Activated T-helper 1 cell treated with anti-CD3 and anti-CD28 coated beads, Interleukin-12 subunit alpha, Interleukin-12 subunit beta, Interleukin-2, Interleukin-4 antibody, amounts not matched to agents 30 ng/mL and 10 ng/mL and 1 ng/mL, durations not matched to agents 14 hours and 24 hours and 36 hours (primary cell): ENCODE measurements around the gene SVOPL. TPM values are rescaled to one million over a fixed set of nuclear protein-coding genes. Genes with fewer than 3 reads are reported as not detected.

Source experiments
- DNase-seq: peaks from one replicate; pipeline ENCODE4 v3.0.0; 2021; ENCODE audit warnings: low spot score
- H3K27ac Mint-ChIP-seq: one replicate; pipeline ENCODE4 v1.8.0; 2021; ENCODE audit warnings: mild to moderate bottlenecking, mixed read lengths
- H3K27me3 Mint-ChIP-seq: one replicate; pipeline ENCODE4 v1.8.0; 2022; ENCODE audit warnings: mild to moderate bottlenecking, moderate library complexity, mixed read lengths; ENCODE audit not compliant: insufficient read depth
- H3K36me3 Mint-ChIP-seq: one replicate; pipeline ENCODE4 v1.8.0; 2021; ENCODE audit warnings: low read depth, mixed read lengths
- H3K4me1 Mint-ChIP-seq: one replicate; pipeline ENCODE4 v1.8.0; 2021; ENCODE audit warnings: low read depth, mixed read lengths
- H3K4me3 Mint-ChIP-seq: one replicate; pipeline ENCODE4 v1.8.0; 2021; ENCODE audit warnings: mild to moderate bottlenecking, moderate library complexity, mixed read lengths
- H3K9me3 Mint-ChIP-seq: one replicate; pipeline ENCODE4 v1.8.0; 2021; ENCODE audit warnings: mixed read lengths
- intact Hi-C: fragments of 100-400 bp; cut with micrococcal nuclease; formaldehyde crosslinking; loops from one replicate; pipeline ENCODE4 v1.15.1; 2024
- total RNA-seq: library from RNA; stranded (reverse); gene quantifications from 2 replicates; pipeline ENCODE4 v1.2.3, GENCODE V29; 2022

The SVOPL gene
- total RNA-seq, 1 donor from 2014 or later = not detected

GRCh38 chr7:138632384-138632783, 68.8 kb downstream of the SVOPL start:
- Mint-ChIP-seq H3K27ac (no peak overlapping the region), H3K4me3 (no peak overlapping the region), H3K4me1 (peaks cover 9% of the 10 kb centered on the region), H3K27me3 (peaks cover 9% of the 10 kb centered on the region), H3K36me3 (no peaks in the 10 kb centered on the region), H3K9me3 (no peaks in the 10 kb centered on the region)
- intact Hi-C loops = no loop called here
- DNase-seq = no peak

GRCh38 chr7:138630059-138630610, 71.0 kb downstream of the SVOPL start:
- H3K4me3 Mint-ChIP-seq = no peak overlapping the region
- H3K27ac Mint-ChIP-seq = no peak overlapping the region
- intact Hi-C loops = no loop called here
- peaks cover 27% of the 10 kb centered on the region for H3K4me1 Mint-ChIP-seq
- H3K36me3 Mint-ChIP-seq = no peaks in the 10 kb centered on the region
- H3K9me3 Mint-ChIP-seq = no peaks in the 10 kb centered on the region
- no peak for DNase-seq
- peaks cover 12% of the 10 kb centered on the region for H3K27me3 Mint-ChIP-seq

DNA sequence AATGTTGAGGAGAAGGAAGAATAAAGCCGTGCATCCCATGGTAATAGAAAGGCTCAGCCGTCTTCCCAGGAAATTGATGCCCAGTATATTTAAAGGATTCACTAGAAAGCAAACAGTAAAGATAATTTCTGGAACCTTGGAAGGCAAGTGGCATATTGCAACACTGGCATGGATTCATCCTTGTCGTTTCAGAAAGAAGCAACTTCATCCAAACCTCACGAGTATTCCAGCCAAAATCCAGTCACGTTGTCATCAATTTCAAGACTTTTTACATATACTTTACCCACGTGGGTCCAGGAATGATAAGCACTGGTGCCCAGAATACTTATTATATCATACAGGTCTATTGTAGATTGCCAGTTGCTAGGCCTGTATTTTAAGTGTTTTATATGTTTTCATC, 73.8 kb downstream of the SVOPL start:
- H3K36me3 Mint-ChIP-seq = no peaks in the 10 kb centered on the region
- H3K9me3 Mint-ChIP-seq = no peaks in the 10 kb centered on the region
- intact Hi-C loops = loop anchor here (5.0 kb wide), 1 partner anchor 240 kb away; no protein-coding TSS in a partner anchor
- no peak overlapping the region for H3K27ac Mint-ChIP-seq
- no peak overlapping the region for H3K4me3 Mint-ChIP-seq
- peaks cover 32% of the 10 kb centered on the region for H3K4me1 Mint-ChIP-seq
- DNase-seq = no peak
- peaks cover 12% of the 10 kb centered on the region for H3K27me3 Mint-ChIP-seq

GRCh38 chr7:138626846-138627245, 74.3 kb downstream of the SVOPL start:
- Mint-ChIP-seq H3K4me1 (peaks cover 32% of the 10 kb centered on the region), H3K9me3 (no peaks in the 10 kb centered on the region), H3K27ac (no peak overlapping the region), H3K4me3 (no peak overlapping the region), H3K36me3 (no peaks in the 10 kb centered on the region), H3K27me3 (peaks cover 10% of the 10 kb centered on the region)
- no peak for DNase-seq
- intact Hi-C loops = loop anchor here (5.0 kb wide), 1 partner anchor 240 kb away; no protein-coding TSS in a partner anchor

GRCh38 chr7:138625849-138626230, 75.3 kb downstream of the SVOPL start:
- DNase-seq = no peak

DNA sequence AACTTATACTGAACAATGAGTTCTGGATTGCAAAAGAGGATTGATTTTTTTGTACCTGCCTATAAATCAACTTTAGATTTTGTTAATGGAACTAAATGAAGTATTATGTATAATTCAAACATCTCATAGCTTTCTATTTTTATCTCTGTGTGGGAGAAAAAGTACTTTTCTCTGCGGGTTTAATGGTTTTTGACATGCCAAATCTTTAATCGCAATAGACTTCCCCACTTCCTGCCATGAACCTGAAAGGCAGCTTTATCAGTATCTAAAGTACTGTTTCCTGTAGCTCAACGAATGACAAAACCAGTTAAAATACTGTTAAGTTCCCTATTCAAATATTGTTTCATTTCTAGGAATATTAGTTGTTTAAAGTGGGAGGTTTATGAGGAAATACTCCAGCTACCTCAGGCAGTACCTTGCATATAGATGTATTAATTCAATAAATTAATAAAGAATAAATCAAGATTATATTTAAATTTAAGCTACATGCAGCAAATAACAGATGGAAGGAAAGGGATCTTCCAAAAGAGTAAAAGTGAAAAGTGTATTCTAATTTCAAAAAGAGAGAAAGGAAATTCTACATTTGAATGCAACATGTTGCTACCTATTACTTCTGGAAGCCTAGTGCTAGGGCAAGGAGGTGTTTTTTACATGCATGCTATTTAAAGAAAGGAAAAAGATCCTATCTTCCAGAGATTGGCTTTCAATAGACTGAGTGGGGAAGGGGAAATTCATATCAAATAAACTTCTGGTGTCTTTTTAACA, 75.9 kb downstream of the SVOPL start:
- Mint-ChIP-seq H3K27me3 (peaks cover 7% of the 10 kb centered on the region), H3K36me3 (no peaks in the 10 kb centered on the region), H3K9me3 (no peaks in the 10 kb centered on the region), H3K4me1 (peaks cover 32% of the 10 kb centered on the region), H3K27ac (no peak overlapping the region), H3K4me3 (no peak overlapping the region)
- DNase-seq = no peak
- intact Hi-C loops = loop anchor here (1.0 to 5.0 kb wide), 3 partner anchors 42 to 242 kb away; partner anchors contain the start of gene TRIM24

More at GRCh38 chr7:138625849-138626230, 75.3 kb downstream of the SVOPL start:
- intact Hi-C loops = loop anchor here (1.0 to 5.0 kb wide), 3 partner anchors 41 to 241 kb away; partner anchors contain the start of gene TRIM24
- Mint-ChIP-seq H3K4me1 (peaks cover 32% of the 10 kb centered on the region), H3K4me3 (no peak overlapping the region), H3K9me3 (no peaks in the 10 kb centered on the region), H3K36me3 (no peaks in the 10 kb centered on the region), H3K27ac (no peak overlapping the region), H3K27me3 (peaks cover 7% of the 10 kb centered on the region)

GRCh38 chr7:138622841-138623240, 78.3 kb downstream of the SVOPL start:
- Mint-ChIP-seq H3K36me3 (no peaks in the 10 kb centered on the region), H3K27ac (no peak overlapping the region), H3K4me1 (peaks cover 23% of the 10 kb centered on the region), H3K4me3 (no peak overlapping the region), H3K9me3 (no peaks in the 10 kb centered on the region), H3K27me3 (peaks cover 4% of the 10 kb centered on the region)
- DNase-seq = no peak
- intact Hi-C loops = no loop called here

GRCh38 chr7:138618933-138619332, 82.2 kb downstream of the SVOPL start:
- Mint-ChIP-seq H3K27me3 (no peaks in the 10 kb centered on the region), H3K36me3 (no peaks in the 10 kb centered on the region), H3K4me3 (no peak overlapping the region), H3K4me1 (no peaks in the 10 kb centered on the region), H3K9me3 (no peaks in the 10 kb centered on the region), H3K27ac (no peak overlapping the region)
- intact Hi-C loops = no loop called here
- no peak for DNase-seq

GRCh38 chr7:138618506-138618905, 82.7 kb downstream of the SVOPL start:
- Mint-ChIP-seq H3K27ac (no peak overlapping the region), H3K36me3 (no peaks in the 10 kb centered on the region), H3K27me3 (no peaks in the 10 kb centered on the region), H3K9me3 (no peaks in the 10 kb centered on the region), H3K4me3 (no peak overlapping the region), H3K4me1 (no peaks in the 10 kb centered on the region)
- no peak for DNase-seq
- intact Hi-C loops = no loop called here

- Mint-ChIP-seq H3K4me3 (no peak overlapping the region), H3K36me3 (no peaks in the 10 kb centered on the region), H3K27ac (no peak overlapping the region), H3K27me3 (no peaks in the 10 kb centered on the region), H3K4me1 (no peaks in the 10 kb centered on the region), H3K9me3 (no peaks in the 10 kb centered on the region)
- intact Hi-C loops = no loop called here
- DNase-seq = no peak
These were observed 85.1 kb downstream of the SVOPL start for GRCh38 chr7:138616085-138616484.

DNA sequence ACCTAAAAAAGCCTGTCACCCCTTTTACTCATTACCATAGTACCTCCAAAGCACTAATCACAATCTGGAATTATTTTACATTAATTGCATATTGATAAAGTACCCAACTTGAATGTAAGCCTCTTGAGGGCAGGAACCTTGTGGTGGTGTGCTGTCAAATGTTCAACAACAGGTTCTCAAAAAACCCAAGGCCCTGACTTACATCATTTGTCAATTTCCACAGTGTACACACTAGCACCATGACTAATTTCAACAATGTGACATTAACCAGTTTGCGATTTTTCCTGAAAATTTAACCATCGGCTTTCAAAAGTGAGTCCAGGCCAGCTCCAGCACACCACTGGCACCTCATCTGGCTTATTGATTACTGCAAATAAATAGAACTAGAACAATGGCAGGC, 87.5 kb downstream of the SVOPL start:
- H3K4me3 Mint-ChIP-seq = no peak overlapping the region
- no peak for DNase-seq
- peaks cover 5% of the 10 kb centered on the region for H3K4me1 Mint-ChIP-seq
- intact Hi-C loops = no loop called here
- no peaks in the 10 kb centered on the region for H3K9me3 Mint-ChIP-seq
- no peak overlapping the region for H3K27ac Mint-ChIP-seq
- no peaks in the 10 kb centered on the region for H3K27me3 Mint-ChIP-seq
- H3K36me3 Mint-ChIP-seq = no peaks in the 10 kb centered on the region

- Mint-ChIP-seq H3K36me3 (no peaks in the 10 kb centered on the region), H3K9me3 (no peaks in the 10 kb centered on the region), H3K27me3 (no peaks in the 10 kb centered on the region), H3K4me1 (peaks cover 17% of the 10 kb centered on the region), H3K4me3 (no peak overlapping the region), H3K27ac (no peak overlapping the region)
- DNase-seq = no peak
- intact Hi-C loops = no loop called here
These were observed 90.4 kb downstream of the SVOPL start for GRCh38 chr7:138610671-138611170.

DNA sequence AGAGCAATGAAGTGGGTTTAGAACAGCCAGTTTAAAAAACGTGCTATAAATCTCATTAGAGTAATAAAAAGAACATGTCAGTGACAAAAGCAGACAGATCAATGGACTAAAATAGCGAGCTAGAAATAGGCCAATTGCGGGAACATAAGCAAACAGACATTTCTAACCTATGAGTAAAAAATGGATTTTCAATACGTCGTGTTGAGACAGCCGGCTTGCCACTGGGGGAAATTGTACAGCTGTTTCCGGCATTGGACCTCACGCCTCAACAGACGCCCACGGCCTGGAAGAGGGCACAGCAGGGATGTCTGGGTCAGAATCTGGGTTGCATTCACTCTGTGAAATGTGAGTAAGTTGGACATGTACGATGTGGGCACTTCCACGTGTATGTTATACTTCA, 92.9 kb downstream of the SVOPL start:
- H3K4me3 Mint-ChIP-seq = no peak overlapping the region
- no peaks in the 10 kb centered on the region for H3K36me3 Mint-ChIP-seq
- no peaks in the 10 kb centered on the region for H3K27me3 Mint-ChIP-seq
- peaks cover 17% of the 10 kb centered on the region for H3K4me1 Mint-ChIP-seq
- no peak overlapping the region for H3K27ac Mint-ChIP-seq
- DNase-seq = no peak
- intact Hi-C loops = no loop called here
- H3K9me3 Mint-ChIP-seq = no peaks in the 10 kb centered on the region
